NCI-H2107 treated with DMSO at 0.1 percent for 48 hours (cell line): ENCODE data around the gene S1PR3.

ENCODE experiments used
- DNase-seq: peaks from one replicate; lab custom pipeline; 2025; ENCODE audit not compliant: unreplicated experiment; lab: John Stamatoyannopoulos, UW

S1PR3 gene

GRCh38 chr9:88990729-88991065, 571 bp upstream of the S1PR3 start:
- DNase-seq: no peak

- no peak for DNase-seq
These were observed 1.3 kb downstream of the S1PR3 start for GRCh38 chr9:88992556-88992955.

- no peak for DNase-seq
These were observed 2.1 kb downstream of the S1PR3 start for GRCh38 chr9:88993327-88993726.

GRCh38 chr9:88993871-88994460, 2.7 kb downstream of the S1PR3 start:
- DNase-seq: no peak

- no peak for DNase-seq
These were observed 3.4 kb downstream of the S1PR3 start for GRCh38 chr9:88994469-88995199.

- DNase-seq: no peak
These were observed 3.9 kb downstream of the S1PR3 start for GRCh38 chr9:88995200-88995577.

- DNase-seq: no peak
These were observed 4.4 kb downstream of the S1PR3 start for GRCh38 chr9:88995627-88996026.

- DNase-seq: no peak
These were observed 5.0 kb downstream of the S1PR3 start for GRCh38 chr9:88996046-88996920.

GRCh38 chr9:88996921-88997235, 5.6 kb downstream of the S1PR3 start:
- no peak for DNase-seq

GRCh38 chr9:88997646-88998045, 6.4 kb downstream of the S1PR3 start:
- no peak for DNase-seq

GRCh38 chr9:88998503-88998902, 7.2 kb downstream of the S1PR3 start:
- DNase-seq: no peak

GRCh38 chr9:88998911-88999310, 7.6 kb downstream of the S1PR3 start:
- no peak for DNase-seq

- DNase-seq: no peak
These were observed 9.1 kb downstream of the S1PR3 start for GRCh38 chr9:89000371-89000781.

GRCh38 chr9:89000973-89001916, 10.0 kb downstream of the S1PR3 start:
- DNase-seq: peak; percentile 25

- DNase-seq: no peak
These were observed 10.8 kb downstream of the S1PR3 start for GRCh38 chr9:89001917-89002540.

GRCh38 chr9:89002987-89003386, 11.7 kb downstream of the S1PR3 start:
- no peak for DNase-seq

- DNase-seq: no peak
These were observed 14.1 kb downstream of the S1PR3 start for GRCh38 chr9:89005323-89005722.

GRCh38 chr9:89006267-89006666, 15.0 kb downstream of the S1PR3 start:
- no peak for DNase-seq

GRCh38 chr9:89006996-89007967, 16.0 kb downstream of the S1PR3 start:
- DNase-seq: no peak
